Measurements from ENCODE around the gene MDM2.
"Not testable (repeated sequence)": the region's sequence is repeated elsewhere in the genome, so short reads cannot be mapped to it uniquely, and the experiment has no call there.

The MDM2 gene

GRCh38 chr12:68837215-68837614, 29.2 kb downstream of the MDM2 start:
- DNase-seq (ENCODE audit: extremely low read depth, low read depth) = no peak
- no peak for TF ChIP-seq CTCF (IDR thresholded peaks at IDR 0.05; ENCODE audit: low read depth, low read length)

DNA sequence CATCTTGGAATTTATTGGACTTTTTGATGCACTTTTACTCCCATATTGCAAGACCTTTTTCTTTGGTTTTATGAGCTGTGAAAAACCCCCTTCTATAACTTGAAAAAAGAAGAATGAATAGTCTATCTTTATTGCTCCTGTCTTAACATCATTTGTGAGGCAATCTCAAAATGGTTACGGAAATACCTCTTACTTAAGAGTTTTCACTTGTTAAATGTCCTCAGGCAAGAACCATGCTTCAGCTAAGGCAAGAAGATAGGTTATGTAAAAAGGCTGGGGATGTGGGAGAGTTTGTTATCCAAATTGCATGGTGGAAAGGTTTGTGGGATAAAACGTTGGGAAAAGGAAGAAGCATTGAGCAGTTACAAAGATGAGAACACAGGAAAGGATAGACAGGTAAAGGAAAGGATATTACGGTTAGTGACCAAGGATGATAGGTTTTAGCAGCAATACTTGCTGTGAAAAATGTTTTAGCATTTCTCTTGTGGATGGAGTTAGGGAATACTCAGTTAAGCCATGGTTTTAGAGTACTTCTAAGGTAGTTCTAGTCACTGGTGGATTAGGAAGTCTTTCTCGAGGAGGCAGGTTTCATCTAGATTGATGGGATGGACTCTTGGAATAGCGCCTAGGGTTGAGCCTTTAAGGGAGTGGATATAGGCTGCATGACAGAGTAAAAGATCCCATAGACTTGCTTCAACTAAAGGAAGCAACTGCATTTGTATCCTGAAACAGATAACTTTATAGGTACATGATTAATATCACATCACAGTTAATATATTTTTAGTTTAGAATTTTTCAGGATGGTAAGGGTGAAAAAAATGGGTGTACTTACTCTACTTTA, 30.3 kb downstream of the MDM2 start:
- no peak for TF ChIP-seq CTCF (IDR thresholded peaks at IDR 0.05; ENCODE audit: low read depth, low read length)
- no peak for DNase-seq (ENCODE audit: extremely low read depth, low read depth)

GRCh38 chr12:68839183-68840147, 31.5 kb downstream of the MDM2 start:
- no peak for TF ChIP-seq CTCF (IDR thresholded peaks at IDR 0.05; ENCODE audit: low read depth, low read length)
- DNase-seq (ENCODE audit: extremely low read depth, low read depth) = no peak

DNA sequence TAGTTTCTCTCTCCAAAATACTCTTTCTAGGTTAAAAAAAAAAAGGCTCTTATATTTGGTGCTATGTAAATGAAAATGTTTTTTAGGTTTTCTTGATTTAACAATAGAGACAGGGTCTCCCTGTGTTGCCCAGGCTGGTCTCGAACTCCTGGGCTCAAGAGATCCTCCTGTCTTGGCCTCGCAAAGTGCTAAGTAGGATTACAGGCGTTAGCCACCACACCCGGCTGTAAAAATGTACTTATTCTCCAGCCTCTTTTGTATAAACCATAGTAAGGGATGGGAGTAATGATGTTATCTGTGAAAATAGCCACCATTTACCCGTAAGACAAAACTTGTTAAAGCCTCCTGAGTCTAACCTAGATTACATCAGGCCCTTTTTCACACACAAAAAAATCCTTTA, 33.2 kb downstream of the MDM2 start:
- not testable (repeated sequence) for DNase-seq (ENCODE audit: extremely low read depth, low read depth)

GRCh38 chr12:68841717-68842116, 33.7 kb downstream of the MDM2 start:
- TF ChIP-seq CTCF (IDR thresholded peaks at IDR 0.05; ENCODE audit: low read depth, low read length) = no peak
- no peak for DNase-seq (ENCODE audit: extremely low read depth, low read depth)

GRCh38 chr12:68842123-68842522, 34.1 kb downstream of the MDM2 start:
- no peak for DNase-seq (ENCODE audit: extremely low read depth, low read depth)
- no peak for TF ChIP-seq CTCF (IDR thresholded peaks at IDR 0.05; ENCODE audit: low read depth, low read length)

GRCh38 chr12:68842784-68843567, 35.0 kb downstream of the MDM2 start:
- TF ChIP-seq CTCF (IDR thresholded peaks at IDR 0.05; ENCODE audit: low read depth, low read length) = no peak
- no peak for DNase-seq (ENCODE audit: extremely low read depth, low read depth)

All from AG09319 (cell line).